H1 (cell line): ENCODE measurements around the gene CCL25. TPM values are rescaled to one million over a fixed set of nuclear protein-coding genes. Genes with fewer than 3 reads are reported as not detected.

Experiments used
- BRCA1 ChIP-seq: IDR thresholded peaks from 2 replicates; pipeline ENCODE4 v1.6.1; 2012; ENCODE audit warnings: low read depth, low read length, improper control_type of control experiment
- CEBPB ChIP-seq: IDR thresholded peaks from 2 replicates; pipeline ENCODE4 v1.6.1; 2012; ENCODE audit warnings: low read depth, low read length
- EP300 ChIP-seq, 2 experiments: IDR thresholded peaks; 1 replicate in 1 of 2; 2 replicates in 1 of 2; pipeline ENCODE4 v1.6.1; 2011 to 2012; ENCODE audit warnings: low read depth in 2 of 2, low read length in 2 of 2, mild to moderate bottlenecking in 2 of 2, borderline replicate concordance in 1 of 2, inconsistent platforms in 1 of 2, moderate library complexity in 1 of 2
- NANOG ChIP-seq: IDR thresholded peaks from 2 replicates; pipeline ENCODE4 v1.6.1; 2011; ENCODE audit warnings: low read length, low read depth, mild to moderate bottlenecking, inconsistent platforms; ENCODE audit not compliant: insufficient read depth, poor library complexity, severe bottlenecking
- SP2 ChIP-seq: IDR thresholded peaks from 2 replicates; pipeline ENCODE4 v1.6.1; 2012; ENCODE audit warnings: mild to moderate bottlenecking, low read length, inconsistent platforms
- polyA plus RNA-seq, 7 experiments: library from polyadenylated mRNA; depleted of rRNA in 3 of 7; stranded (reverse) in 5 of 7; unstranded in 2 of 7; fragments of >200 nt in 5 of 7; fragments of 200-250 nt in 2 of 7; gene quantifications; 1 replicate in 5 of 7; 2 replicates in 1 of 7; 4 replicates in 1 of 7; pipeline versions ENCODE4 v1.2.1 to v1.2.3, GENCODE V29; 2011 to 2013; ENCODE audit warnings: missing spikeins in 2 of 7, mixed read lengths in 2 of 7
- total RNA-seq: library from RNA; stranded (reverse); fragmentation: NEBNext Ultra II Directional; extraction: Animal tissue kit (Norgen Biotek cat#: 25700); gene quantifications from 2 replicates; pipeline ENCODE4 v1.2.1, GENCODE V29; 2021

Gene CCL25
- total and polyA plus RNA-seq, 2 of the 8 experiments (the other 6 are each of a cell fraction or from before 2014, with no cell fraction given), result 0.59 TPM; not detected in 1

DNA sequence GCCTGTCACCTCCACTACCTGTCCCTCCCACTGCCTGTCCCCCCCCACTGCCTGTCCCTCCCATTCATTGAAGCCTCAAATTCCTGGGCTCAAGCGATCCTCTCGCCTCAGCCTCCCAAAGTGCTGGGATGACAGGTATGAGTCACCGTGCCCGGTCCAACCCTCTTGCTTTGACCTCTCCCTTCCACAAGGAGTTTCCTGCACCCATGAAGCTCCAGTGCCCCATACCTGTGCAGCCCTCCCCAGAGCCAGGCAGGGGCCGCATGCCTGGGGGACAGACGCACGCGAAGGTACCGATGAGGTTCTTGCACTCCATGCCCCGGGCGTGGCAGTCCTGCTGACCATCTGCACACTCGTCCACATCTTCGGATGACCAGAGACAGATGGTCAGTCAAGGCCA is 34.3 kb downstream of the CCL25 start (continued):
- no peak for TF ChIP-seq EP300 (IDR thresholded peaks at IDR 0.05; ENCODE audit: borderline replicate concordance in 1 of 2, low read depth in 2 of 2, low read length in 2 of 2)
- TF ChIP-seq CEBPB, result no peak
- no peak for TF ChIP-seq BRCA1
- TF ChIP-seq SP2, result no peak
- no peak for TF ChIP-seq NANOG
- TF ChIP-seq, all 59 proteins: peak for 0
